BE2C (cell line): ENCODE measurements around the gene POU3F3.

ENCODE experiments used
- DNase-seq: peaks from one replicate; pipeline ENCODE4 v3.0.0-alpha.2; 2020
- H3K27me3 ChIP-seq: fragments of 250-450 bp; sonication (Bioruptor Pico); 2 replicates; pipeline ENCODE4 v1.5.1; 2020; ENCODE audit warnings: mild to moderate bottlenecking
- H3K36me3 ChIP-seq: fragments of 250-450 bp; sonication (Bioruptor Pico); 2 replicates; pipeline ENCODE4 v1.5.1; 2020; ENCODE audit warnings: mild to moderate bottlenecking
- H3K4me1 ChIP-seq: fragments of 250-450 bp; sonication (Bioruptor Pico); 2 replicates; pipeline ENCODE4 v1.5.1; 2020
- H3K4me3 ChIP-seq: 2 replicates; pipeline ENCODE4 v1.5.1; 2011; ENCODE audit warnings: low read depth, low read length
- H3K9me3 ChIP-seq: fragments of 250-450 bp; sonication (Bioruptor Pico); 2 replicates; pipeline ENCODE4 v1.5.1; 2020
- TF ChIP-seq, protein P1 (sequence below): IDR thresholded peaks from 2 replicates; pipeline ENCODE4 v1.5.1; 2012; ENCODE audit warnings: mild to moderate bottlenecking, low read depth, low read length

POU3F3 gene

DNA sequence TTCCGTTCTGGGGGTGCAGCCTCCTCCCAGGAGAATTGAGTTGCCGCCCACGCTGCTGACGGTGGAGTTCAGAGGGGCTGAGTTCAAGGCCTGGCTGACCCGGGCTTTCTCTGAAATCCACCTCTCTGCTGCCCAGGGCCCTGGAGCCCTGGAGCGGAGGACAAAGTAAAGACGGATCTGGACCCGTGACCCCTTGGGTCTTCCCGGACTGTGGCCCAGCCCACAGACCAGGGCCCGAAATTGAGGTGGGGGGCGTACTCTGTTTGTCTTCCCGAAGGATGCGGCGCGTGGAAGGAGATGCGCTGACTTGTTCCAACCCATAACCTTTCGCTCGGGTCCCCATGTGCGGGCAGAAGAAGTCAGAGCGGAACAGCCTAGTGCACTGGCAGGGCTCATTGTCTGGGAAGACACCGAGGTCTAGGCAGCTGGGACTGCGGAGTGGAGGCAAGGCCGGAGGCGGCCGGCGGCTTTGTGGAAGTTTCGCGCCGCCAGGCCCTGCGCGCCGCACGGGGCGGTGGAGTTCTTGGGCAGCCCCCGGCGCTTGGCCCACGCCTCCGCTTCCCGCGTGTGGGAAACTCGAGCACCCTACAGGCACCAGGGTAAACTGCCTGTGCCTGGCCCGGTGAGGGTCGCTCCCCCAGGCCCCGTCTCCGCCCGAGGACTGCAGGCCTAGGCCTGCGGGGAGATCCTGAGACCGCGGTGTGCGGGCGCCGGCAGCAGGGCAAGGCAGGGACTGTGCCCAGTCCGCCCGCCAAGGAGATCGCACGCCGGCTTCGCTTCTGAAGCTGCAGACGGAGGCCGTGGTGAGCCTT, 9.8 kb downstream of the POU3F3 start:
- Histone ChIP-seq H3K36me3 (no peaks in the 10 kb centered on the region), H3K4me1 (no peaks in the 10 kb centered on the region), H3K4me3 (no peak overlapping the region), H3K9me3 (no peaks in the 10 kb centered on the region), H3K27me3 (peaks cover 87% of the 10 kb centered on the region)
- DNase-seq, result no peak
- TF ChIP-seq, protein P1, sequence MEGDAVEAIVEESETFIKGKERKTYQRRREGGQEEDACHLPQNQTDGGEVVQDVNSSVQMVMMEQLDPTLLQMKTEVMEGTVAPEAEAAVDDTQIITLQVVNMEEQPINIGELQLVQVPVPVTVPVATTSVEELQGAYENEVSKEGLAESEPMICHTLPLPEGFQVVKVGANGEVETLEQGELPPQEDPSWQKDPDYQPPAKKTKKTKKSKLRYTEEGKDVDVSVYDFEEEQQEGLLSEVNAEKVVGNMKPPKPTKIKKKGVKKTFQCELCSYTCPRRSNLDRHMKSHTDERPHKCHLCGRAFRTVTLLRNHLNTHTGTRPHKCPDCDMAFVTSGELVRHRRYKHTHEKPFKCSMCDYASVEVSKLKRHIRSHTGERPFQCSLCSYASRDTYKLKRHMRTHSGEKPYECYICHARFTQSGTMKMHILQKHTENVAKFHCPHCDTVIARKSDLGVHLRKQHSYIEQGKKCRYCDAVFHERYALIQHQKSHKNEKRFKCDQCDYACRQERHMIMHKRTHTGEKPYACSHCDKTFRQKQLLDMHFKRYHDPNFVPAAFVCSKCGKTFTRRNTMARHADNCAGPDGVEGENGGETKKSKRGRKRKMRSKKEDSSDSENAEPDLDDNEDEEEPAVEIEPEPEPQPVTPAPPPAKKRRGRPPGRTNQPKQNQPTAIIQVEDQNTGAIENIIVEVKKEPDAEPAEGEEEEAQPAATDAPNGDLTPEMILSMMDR, result no peak

DNA sequence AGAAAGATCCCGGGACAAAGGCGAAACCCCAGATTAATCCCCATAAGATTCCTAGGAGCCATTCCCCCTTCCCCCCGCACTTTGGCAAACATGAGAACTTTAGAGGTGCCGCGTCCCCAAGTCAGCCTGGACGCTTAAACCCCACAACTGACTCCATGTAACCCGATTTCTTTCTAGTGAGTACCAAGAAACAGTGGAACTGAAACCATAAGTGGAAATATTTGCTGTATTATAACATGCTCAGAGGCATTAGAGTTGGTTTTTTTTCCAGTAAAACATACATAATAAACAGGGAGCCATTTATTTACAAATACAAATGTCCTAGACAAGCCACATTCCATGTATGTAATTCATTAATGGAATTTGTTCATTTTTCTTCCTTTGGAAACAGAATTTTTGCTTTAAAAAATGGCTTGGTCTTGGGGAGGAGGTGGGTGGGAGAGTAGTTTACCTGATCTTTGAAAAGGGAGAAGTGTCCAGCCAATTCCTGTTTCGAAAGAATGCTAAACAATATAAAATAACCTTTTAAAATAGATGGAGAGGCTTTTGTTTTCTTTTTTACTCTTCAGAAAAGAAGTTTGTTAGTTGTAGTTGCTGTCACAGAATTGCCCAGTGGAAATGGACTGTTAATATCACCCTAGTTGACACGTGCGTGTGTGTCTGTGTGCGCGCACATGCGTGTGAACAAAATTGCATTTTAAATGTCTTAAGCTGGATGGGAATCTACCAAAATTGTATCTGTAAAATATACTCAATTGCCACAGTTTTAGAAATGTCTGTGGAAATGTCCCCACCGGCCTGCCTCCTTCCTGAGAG, 10.6 kb downstream of the POU3F3 start:
- H3K36me3 ChIP-seq, result no peaks in the 10 kb centered on the region
- H3K27me3 ChIP-seq, result peaks cover 84% of the 10 kb centered on the region
- no peak overlapping the region for H3K4me3 ChIP-seq
- DNase-seq, result no peak
- no peaks in the 10 kb centered on the region for H3K9me3 ChIP-seq
- TF ChIP-seq, protein P1, result no peak
- H3K4me1 ChIP-seq, result no peaks in the 10 kb centered on the region

DNA sequence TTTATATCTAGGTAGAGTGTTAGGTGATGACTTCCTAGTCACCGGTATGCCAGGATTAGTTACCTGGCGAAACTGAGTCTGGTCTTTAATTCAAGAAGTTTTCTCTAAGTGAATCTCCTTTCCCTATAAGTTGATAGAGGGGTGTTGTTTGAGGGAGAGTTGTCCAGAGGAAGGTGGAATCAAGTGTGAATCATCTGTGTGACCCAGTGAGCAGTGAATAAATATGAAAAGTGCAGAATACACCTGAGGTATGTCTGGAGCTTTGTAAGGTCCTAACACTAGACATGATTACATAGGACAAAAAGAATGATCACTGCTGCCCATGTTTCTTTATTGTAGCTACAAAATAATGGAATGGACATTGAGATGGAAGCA, 11.2 kb downstream of the POU3F3 start:
- TF ChIP-seq, protein P1, result no peak
- H3K4me3 ChIP-seq, result no peak overlapping the region
- H3K9me3 ChIP-seq, result no peaks in the 10 kb centered on the region
- DNase-seq, result no peak
- H3K36me3 ChIP-seq, result no peaks in the 10 kb centered on the region
- peaks cover 80% of the 10 kb centered on the region for H3K27me3 ChIP-seq
- H3K4me1 ChIP-seq, result no peaks in the 10 kb centered on the region

DNA sequence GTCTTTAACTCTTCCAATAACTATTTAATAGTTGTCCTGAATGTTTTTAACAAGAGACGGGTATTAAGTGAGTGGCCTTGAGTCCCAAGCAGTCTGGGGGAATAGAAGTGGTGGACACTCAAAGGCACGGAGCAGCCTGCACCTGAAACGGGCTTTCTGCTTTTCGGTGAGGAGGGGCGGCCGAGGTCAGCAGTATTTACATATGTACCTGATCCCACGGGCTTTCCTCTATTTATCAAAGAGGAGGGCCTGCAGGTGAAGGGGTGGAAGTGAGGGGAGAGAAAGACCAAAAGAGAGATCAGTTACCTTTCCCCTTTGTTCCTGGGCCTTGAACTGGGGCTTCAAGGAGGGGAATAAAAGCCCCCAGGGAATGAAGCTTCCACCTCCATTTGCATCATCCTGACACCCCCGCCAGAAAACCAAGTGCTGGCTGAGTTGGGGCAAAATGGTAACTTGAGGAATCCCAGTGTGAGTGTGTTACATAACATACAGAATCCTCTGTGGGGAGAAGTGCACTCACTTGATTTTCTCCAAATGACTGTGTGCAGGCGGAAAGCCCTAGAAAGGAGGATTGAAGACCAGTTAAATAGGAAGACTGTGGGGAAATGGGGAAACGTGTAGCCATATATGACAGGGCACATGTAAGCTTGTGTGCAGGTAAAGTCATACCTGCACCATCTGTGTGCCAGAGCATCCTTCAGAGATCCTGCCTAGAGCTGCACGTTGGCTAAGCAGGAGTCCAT, 12.4 kb downstream of the POU3F3 start:
- Histone ChIP-seq H3K27me3 (peaks cover 90% of the 10 kb centered on the region), H3K9me3 (no peaks in the 10 kb centered on the region), H3K36me3 (no peaks in the 10 kb centered on the region), H3K4me3 (no peak overlapping the region), H3K4me1 (no peaks in the 10 kb centered on the region)
- TF ChIP-seq, protein P1, result no peak
- no peak for DNase-seq

DNA sequence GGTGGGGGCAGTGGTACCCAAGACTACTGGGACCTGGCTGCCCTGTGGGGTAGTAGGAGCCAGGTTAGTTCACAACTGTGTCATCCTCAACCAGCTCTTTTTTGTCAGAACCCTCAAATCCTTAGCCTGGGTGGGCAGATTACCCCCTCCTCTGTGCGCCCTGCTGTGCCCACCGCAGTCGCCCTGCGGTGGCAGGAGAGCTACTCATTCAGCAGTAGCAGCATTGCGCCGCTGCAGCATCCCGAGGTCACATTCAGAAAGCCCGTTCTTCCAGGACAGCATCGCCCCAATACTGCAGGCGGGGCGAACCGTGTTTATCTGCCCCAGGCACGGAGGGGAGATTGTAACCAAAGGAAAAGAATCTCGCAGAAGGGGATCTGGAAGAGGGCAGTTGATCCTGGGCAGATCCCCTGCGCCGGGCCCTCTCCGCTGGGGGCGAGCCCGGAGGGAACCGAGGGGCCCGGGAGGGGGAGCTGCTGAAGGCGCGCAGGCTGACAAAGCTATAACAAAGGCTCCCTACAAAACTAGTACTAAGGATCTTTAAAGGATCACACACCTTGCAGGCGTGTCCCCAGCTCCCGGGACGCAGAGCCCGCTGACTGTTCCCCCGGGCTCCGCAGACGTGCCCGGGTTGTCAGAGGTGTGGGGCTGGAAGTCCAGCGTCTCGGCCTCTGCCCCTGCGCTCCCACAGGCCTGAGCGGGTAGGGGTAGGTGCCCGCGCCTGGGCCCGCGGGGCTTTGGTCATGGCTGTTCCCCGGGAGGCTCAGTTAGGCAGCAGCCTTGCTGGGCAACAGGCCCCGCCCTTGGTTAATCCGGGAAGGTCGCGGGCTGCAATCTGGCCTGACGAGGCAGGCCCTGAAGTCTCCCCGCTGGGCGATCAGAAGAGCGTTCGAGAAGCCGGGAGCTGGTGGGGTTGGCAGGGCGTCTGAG, 13.2 kb downstream of the POU3F3 start:
- peaks cover 90% of the 10 kb centered on the region for H3K27me3 ChIP-seq
- no peaks in the 10 kb centered on the region for H3K36me3 ChIP-seq
- H3K9me3 ChIP-seq, result no peaks in the 10 kb centered on the region
- H3K4me1 ChIP-seq, result no peaks in the 10 kb centered on the region
- DNase-seq, result no peak
- TF ChIP-seq, protein P1, result no peak
- H3K4me3 ChIP-seq, result no peak overlapping the region
